Measurements from ENCODE around the gene CXCL11.

The CXCL11 gene

DNA sequence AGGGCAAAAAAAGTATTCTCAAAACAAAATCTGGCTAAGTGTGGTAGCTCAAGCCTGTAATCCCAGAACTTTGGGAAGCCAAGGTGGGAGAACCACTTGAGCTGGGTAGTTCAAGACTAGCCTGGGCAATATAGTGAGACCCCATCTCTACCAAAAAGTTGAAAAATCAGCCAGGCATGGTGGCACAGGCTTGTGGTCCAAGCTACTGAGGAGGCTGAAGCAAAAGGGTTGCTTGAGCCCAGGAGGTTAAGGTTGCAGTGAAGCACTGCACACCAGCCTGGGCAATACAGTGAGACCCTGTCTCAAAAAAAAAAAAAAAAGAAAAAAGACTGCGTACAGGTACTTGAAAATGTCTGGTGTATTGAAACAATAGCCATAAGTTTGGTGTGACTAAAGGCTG, 43.4 kb downstream of the CXCL11 start:
- H3K27me3 ChIP-seq (ENCODE audit: insufficient read depth, low read length): no peaks in the 10 kb centered on the region
- no peaks in the 10 kb centered on the region for H3F3A ChIP-seq (ENCODE audit: insufficient read depth, low read length)
- no peak overlapping the region for H2AFZ ChIP-seq (ENCODE audit: low read length)
- H3K4me3 ChIP-seq (ENCODE audit: low read depth, low read length, poor library complexity, severe bottlenecking): no peak overlapping the region
- no peaks in the 10 kb centered on the region for H3K9me3 ChIP-seq (ENCODE audit: low read length)
- TF ChIP-seq EZH2 (IDR thresholded peaks at IDR 0.05; ENCODE audit: borderline replicate concordance, low read length): no peak
- TF ChIP-seq, protein P1, sequence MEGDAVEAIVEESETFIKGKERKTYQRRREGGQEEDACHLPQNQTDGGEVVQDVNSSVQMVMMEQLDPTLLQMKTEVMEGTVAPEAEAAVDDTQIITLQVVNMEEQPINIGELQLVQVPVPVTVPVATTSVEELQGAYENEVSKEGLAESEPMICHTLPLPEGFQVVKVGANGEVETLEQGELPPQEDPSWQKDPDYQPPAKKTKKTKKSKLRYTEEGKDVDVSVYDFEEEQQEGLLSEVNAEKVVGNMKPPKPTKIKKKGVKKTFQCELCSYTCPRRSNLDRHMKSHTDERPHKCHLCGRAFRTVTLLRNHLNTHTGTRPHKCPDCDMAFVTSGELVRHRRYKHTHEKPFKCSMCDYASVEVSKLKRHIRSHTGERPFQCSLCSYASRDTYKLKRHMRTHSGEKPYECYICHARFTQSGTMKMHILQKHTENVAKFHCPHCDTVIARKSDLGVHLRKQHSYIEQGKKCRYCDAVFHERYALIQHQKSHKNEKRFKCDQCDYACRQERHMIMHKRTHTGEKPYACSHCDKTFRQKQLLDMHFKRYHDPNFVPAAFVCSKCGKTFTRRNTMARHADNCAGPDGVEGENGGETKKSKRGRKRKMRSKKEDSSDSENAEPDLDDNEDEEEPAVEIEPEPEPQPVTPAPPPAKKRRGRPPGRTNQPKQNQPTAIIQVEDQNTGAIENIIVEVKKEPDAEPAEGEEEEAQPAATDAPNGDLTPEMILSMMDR (IDR thresholded peaks at IDR 0.05; ENCODE audit: low read length): no peak
- peaks cover 15% of the 10 kb centered on the region for H3K4me1 ChIP-seq (ENCODE audit: insufficient read depth, low read length, severe bottlenecking)
- H3K79me2 ChIP-seq (ENCODE audit: insufficient read depth, low read length): peaks cover 31% of the 10 kb centered on the region
- no peak overlapping the region for H3K27ac ChIP-seq (ENCODE audit: low read depth, low read length, poor library complexity, severe bottlenecking)
- H3K36me3 ChIP-seq (ENCODE audit: insufficient read depth, low read length): 0 out of 2 replicates have a peak, but pooled peaks cover 8% of the 10 kb centered on the region
- H3K9me2 ChIP-seq (ENCODE audit: low read depth, low read length): no peaks in the 10 kb centered on the region
- H4K20me1 ChIP-seq (ENCODE audit: insufficient read depth, low read length): no peaks in the 10 kb centered on the region
- no peak overlapping the region for H3K9ac ChIP-seq (ENCODE audit: low read length)
- H3K4me2 ChIP-seq (ENCODE audit: low read length): no peak overlapping the region

DNA sequence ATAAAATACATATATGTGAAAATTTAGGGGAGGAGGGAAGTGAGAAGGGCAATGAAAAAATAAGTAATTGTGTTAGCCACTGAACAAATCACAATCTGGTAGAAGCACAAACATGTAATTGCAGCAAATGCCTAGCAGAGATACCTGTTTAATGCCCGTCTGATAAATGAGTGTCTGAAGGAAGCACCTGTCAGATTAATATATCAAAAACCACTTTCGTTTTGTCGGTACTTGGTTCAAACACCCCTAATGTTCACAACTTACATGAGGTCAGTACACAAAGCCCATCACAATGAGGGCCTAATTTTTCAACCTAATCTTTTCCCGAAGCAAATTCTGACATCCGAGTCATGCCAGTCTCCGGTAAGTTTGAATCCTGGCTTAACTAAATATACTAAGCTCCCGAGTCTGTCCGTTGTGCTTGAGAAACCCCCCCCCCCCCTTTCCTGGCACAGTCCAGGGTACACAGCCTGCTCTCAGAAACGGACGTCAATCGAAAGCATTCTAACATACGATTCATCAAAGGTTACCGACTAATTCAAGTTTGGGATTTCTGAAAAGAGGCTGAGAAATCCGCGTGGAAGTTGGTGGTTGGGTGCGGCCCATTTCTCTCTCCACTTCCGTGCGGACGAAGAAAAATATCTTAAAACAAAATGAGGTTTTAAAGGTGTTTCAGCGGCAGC, 45.9 kb downstream of the CXCL11 start:
- H3K9me3 ChIP-seq (ENCODE audit: low read length): no peaks in the 10 kb centered on the region
- H3K4me2 ChIP-seq (ENCODE audit: low read length): peak overlapping the region; percentile 91
- 0 out of 2 replicates have a peak, but pooled peaks cover 16% of the 10 kb centered on the region for H3K36me3 ChIP-seq (ENCODE audit: insufficient read depth, low read length)
- no peak overlapping the region for H3K27ac ChIP-seq (ENCODE audit: low read depth, low read length, poor library complexity, severe bottlenecking)
- H3K27me3 ChIP-seq (ENCODE audit: insufficient read depth, low read length): no peaks in the 10 kb centered on the region
- no peaks in the 10 kb centered on the region for H4K20me1 ChIP-seq (ENCODE audit: insufficient read depth, low read length)
- no peak overlapping the region for H2AFZ ChIP-seq (ENCODE audit: low read length)
- H3K4me1 ChIP-seq (ENCODE audit: insufficient read depth, low read length, severe bottlenecking): peaks cover 15% of the 10 kb centered on the region
- TF ChIP-seq, protein P1 (IDR thresholded peaks at IDR 0.05; ENCODE audit: low read length): no peak
- TF ChIP-seq EZH2 (IDR thresholded peaks at IDR 0.05; ENCODE audit: borderline replicate concordance, low read length): no peak
- H3K4me3 ChIP-seq (ENCODE audit: low read depth, low read length, poor library complexity, severe bottlenecking): peak overlapping the region; percentile 95
- H3K79me2 ChIP-seq (ENCODE audit: insufficient read depth, low read length): peaks cover 55% of the 10 kb centered on the region
- no peaks in the 10 kb centered on the region for H3K9me2 ChIP-seq (ENCODE audit: low read depth, low read length)
- no peaks in the 10 kb centered on the region for H3F3A ChIP-seq (ENCODE audit: insufficient read depth, low read length)
- H3K9ac ChIP-seq (ENCODE audit: low read length): peak overlapping the region; percentile 95

DNA sequence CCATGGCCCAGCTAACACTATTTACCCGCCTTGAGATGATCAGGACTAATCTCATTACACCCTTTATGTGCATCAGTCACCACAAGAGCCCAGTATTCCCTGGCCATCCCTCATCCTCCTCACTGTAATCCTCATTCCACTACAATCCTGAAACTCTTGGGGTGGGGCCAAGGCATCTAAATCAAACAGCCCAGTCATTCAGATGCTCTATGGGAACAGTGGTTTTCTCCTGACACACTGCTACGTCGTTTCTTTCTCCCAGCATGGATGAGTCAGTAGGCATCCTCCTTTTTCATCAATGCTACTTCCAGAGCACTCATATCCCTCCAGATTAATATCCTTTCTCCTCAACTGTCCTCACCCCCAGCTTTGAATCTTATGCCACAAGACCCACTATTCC, 50.8 kb downstream of the CXCL11 start:
- H3K9ac ChIP-seq (ENCODE audit: low read length): no peak overlapping the region
- no peaks in the 10 kb centered on the region for H3K9me3 ChIP-seq (ENCODE audit: low read length)
- no peaks in the 10 kb centered on the region for H3K27me3 ChIP-seq (ENCODE audit: insufficient read depth, low read length)
- H4K20me1 ChIP-seq (ENCODE audit: insufficient read depth, low read length): no peaks in the 10 kb centered on the region
- no peaks in the 10 kb centered on the region for H3K9me2 ChIP-seq (ENCODE audit: low read depth, low read length)
- H2AFZ ChIP-seq (ENCODE audit: low read length): no peak overlapping the region
- H3K36me3 ChIP-seq (ENCODE audit: insufficient read depth, low read length): peaks cover 40% of the 10 kb centered on the region
- no peak overlapping the region for H3K4me2 ChIP-seq (ENCODE audit: low read length)
- H3K27ac ChIP-seq (ENCODE audit: low read depth, low read length, poor library complexity, severe bottlenecking): no peak overlapping the region
- H3K4me1 ChIP-seq (ENCODE audit: insufficient read depth, low read length, severe bottlenecking): peaks cover 15% of the 10 kb centered on the region
- TF ChIP-seq EZH2 (IDR thresholded peaks at IDR 0.05; ENCODE audit: borderline replicate concordance, low read length): no peak
- TF ChIP-seq, protein P1 (IDR thresholded peaks at IDR 0.05; ENCODE audit: low read length): no peak
- H3F3A ChIP-seq (ENCODE audit: insufficient read depth, low read length): no peaks in the 10 kb centered on the region
- no peak overlapping the region for H3K4me3 ChIP-seq (ENCODE audit: low read depth, low read length, poor library complexity, severe bottlenecking)
- H3K79me2 ChIP-seq (ENCODE audit: insufficient read depth, low read length): peaks cover 49% of the 10 kb centered on the region

Data from OCI-LY1 (cell line).